ENCODE data around the gene ARRB2. TPM values are rescaled to one million over a fixed set of nuclear protein-coding genes. Genes with fewer than 3 reads are reported as not detected.

ARRB2 gene
- total RNA-seq, 1 donor from 2014 or later, result 34.9 TPM

- DNase-seq (ENCODE audit: low spot score in 2 of 2, unreplicated experiment in 2 of 2), result no peak
- H3K27ac Mint-ChIP-seq, result no peak overlapping the region
- H3K27me3 Mint-ChIP-seq (ENCODE audit: low read depth), result peaks cover 94% of the 10 kb centered on the region
- peaks cover 13% of the 10 kb centered on the region for H3K4me1 Mint-ChIP-seq
- no peak for TF ChIP-seq CTCF (IDR thresholded peaks at IDR 0.05; ENCODE audit: unreplicated experiment)
- H3K4me3 Mint-ChIP-seq, result no peak overlapping the region
- H3K9me3 Mint-ChIP-seq, result no peaks in the 10 kb centered on the region
- no peaks in the 10 kb centered on the region for H3K36me3 Mint-ChIP-seq
Observed at GRCh38 chr17:4743898-4744297, 33.5 kb downstream of the ARRB2 start.

GRCh38 chr17:4744999-4745969 is 34.9 kb downstream of the ARRB2 start:
- Mint-ChIP-seq H3K4me3 (peak overlapping the region; percentile 52), H3K4me1 (peaks cover 7% of the 10 kb centered on the region), H3K36me3 (no peaks in the 10 kb centered on the region), H3K27ac (peak overlapping the region; percentile 25), H3K9me3 (no peaks in the 10 kb centered on the region), H3K27me3 (ENCODE audit: low read depth) (peaks cover 96% of the 10 kb centered on the region)
- no peak for DNase-seq (ENCODE audit: low spot score in 2 of 2, unreplicated experiment in 2 of 2)
- TF ChIP-seq CTCF (IDR thresholded peaks at IDR 0.05; ENCODE audit: unreplicated experiment), result no peak

GRCh38 chr17:4747847-4748246 is 37.4 kb downstream of the ARRB2 start:
- H3K4me1 Mint-ChIP-seq, result peaks cover 6% of the 10 kb centered on the region
- DNase-seq (ENCODE audit: low spot score in 2 of 2, unreplicated experiment in 2 of 2), result no peak
- no peak overlapping the region for H3K4me3 Mint-ChIP-seq
- peaks cover 94% of the 10 kb centered on the region for H3K27me3 Mint-ChIP-seq (ENCODE audit: low read depth)
- H3K9me3 Mint-ChIP-seq, result no peaks in the 10 kb centered on the region
- no peak overlapping the region for H3K27ac Mint-ChIP-seq
- TF ChIP-seq CTCF (IDR thresholded peaks at IDR 0.05; ENCODE audit: unreplicated experiment), result no peak
- H3K36me3 Mint-ChIP-seq, result no peaks in the 10 kb centered on the region

GRCh38 chr17:4748686-4749085 is 38.3 kb downstream of the ARRB2 start:
- Mint-ChIP-seq H3K9me3 (no peaks in the 10 kb centered on the region), H3K4me1 (peaks cover 6% of the 10 kb centered on the region)
- DNase-seq (ENCODE audit: low spot score in 2 of 2, unreplicated experiment in 2 of 2), result no peak

GRCh38 chr17:4750606-4751005 is 40.2 kb downstream of the ARRB2 start:
- Mint-ChIP-seq H3K36me3 (no peaks in the 10 kb centered on the region), H3K9me3 (no peaks in the 10 kb centered on the region), H3K4me3 (no peak overlapping the region), H3K4me1 (no peaks in the 10 kb centered on the region), H3K27me3 (ENCODE audit: low read depth) (peaks cover 89% of the 10 kb centered on the region), H3K27ac (no peak overlapping the region)
- TF ChIP-seq CTCF (IDR thresholded peaks at IDR 0.05; ENCODE audit: unreplicated experiment), result no peak
- no peak for DNase-seq (ENCODE audit: low spot score in 2 of 2, unreplicated experiment in 2 of 2)

More at GRCh38 chr17:4748686-4749085, 38.3 kb downstream of the ARRB2 start:
- no peak for TF ChIP-seq CTCF (IDR thresholded peaks at IDR 0.05; ENCODE audit: unreplicated experiment)
- H3K36me3 Mint-ChIP-seq, result no peaks in the 10 kb centered on the region
- H3K4me3 Mint-ChIP-seq, result no peak overlapping the region
- H3K27me3 Mint-ChIP-seq (ENCODE audit: low read depth), result peaks cover 92% of the 10 kb centered on the region
- no peak overlapping the region for H3K27ac Mint-ChIP-seq

Measured in mesothelial cell of epicardium (in vitro differentiated cells).